Stimulated activated CD8-positive, alpha-beta memory T cell treated with anti-CD3 and anti-CD28 coated beads, Interleukin-15, amount 100 ng/mL, for 24 hours (primary cell): ENCODE results near the gene PTPRM.

Source experiments
- DNase-seq: peaks from one replicate; pipeline ENCODE4 v3.0.0-alpha.2; 2020; ENCODE audit warnings: low read depth

Gene PTPRM

GRCh38 chr18:7757175-7757574, 190.1 kb downstream of the PTPRM start:
- DNase-seq, result no peak

DNA sequence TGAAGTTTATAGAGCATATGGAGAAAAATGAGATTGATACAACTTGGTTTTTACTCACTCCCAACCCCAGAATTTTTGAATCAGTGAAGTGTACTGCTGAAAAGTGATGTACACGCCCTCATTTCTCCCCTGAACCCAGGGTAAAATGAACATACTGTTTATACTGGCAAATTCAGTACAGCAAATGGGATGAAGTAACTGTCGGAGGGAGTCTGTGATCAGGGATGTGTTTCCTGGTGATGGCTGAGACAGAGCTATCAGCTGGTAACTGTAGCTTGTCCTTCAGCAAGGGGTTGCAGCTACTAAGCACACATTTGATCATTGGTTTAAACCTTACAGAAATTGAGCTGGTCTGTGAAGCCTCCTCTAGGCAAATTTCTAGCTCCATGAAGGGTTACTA, 191.6 kb downstream of the PTPRM start:
- DNase-seq, result no peak

DNA sequence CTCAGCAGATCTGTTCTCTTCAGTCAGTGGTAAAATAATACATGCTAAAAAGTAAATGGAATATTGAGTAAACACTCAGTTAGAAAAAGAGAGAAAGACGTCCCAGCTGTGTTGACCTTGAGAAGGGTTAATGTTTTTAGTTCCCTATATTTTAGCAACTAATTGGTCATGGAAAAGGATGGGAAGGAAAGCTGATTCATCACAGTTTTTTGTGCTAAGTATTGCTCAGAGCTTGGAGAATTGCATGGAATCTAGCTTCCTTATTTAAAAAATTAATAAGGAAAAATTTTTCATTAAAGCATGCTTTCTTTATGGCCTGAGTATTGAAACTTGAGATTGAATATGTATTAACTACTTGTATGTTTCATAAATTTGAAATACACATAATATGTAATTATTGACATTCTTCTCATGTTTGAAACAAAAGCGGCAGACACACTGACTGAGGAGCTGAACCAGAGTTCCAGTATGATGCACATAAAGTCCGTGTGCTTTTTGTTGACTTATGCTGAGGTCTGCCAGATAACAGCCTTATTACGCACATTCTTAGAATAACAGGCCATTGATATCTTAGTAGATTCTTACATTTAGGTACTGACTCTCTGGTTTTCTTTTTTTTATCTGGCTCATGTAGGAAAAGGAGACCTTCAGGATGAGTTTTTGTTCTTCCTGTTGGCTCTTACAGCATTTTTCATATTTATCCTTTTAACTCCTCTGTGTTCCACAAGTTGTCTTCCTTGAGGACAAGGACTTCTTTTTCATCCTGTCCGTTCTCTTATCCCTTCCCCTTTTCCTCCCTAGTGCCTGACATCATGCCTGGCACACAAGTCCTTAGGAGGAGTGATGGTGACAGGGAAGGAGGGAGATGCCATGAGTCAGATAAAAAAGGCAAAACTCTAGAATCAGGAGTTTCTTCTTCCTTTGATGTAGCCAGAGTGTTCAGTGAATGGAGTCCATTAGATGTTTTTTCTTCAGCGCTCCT, 194.1 kb downstream of the PTPRM start:
- DNase-seq, result no peak

DNA sequence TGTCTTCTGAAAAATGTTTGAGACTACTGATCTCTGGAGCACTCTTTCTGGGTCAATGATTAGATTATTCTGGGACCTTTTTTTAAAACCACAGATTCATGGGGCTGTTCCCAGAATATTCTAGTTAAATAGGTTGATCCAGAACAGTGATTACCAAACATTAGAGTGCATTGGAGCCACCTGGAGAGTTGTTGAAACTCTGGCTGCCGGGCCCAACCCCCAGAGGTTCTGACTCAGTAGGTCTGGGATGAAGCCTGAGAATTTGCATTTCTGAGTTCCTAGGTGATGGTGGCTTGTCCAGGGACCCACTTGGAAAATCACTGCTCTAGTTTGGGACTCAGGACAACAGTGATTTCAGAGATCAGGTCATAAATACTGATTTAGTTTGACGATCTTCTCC, 197.3 kb downstream of the PTPRM start:
- no peak for DNase-seq

DNA sequence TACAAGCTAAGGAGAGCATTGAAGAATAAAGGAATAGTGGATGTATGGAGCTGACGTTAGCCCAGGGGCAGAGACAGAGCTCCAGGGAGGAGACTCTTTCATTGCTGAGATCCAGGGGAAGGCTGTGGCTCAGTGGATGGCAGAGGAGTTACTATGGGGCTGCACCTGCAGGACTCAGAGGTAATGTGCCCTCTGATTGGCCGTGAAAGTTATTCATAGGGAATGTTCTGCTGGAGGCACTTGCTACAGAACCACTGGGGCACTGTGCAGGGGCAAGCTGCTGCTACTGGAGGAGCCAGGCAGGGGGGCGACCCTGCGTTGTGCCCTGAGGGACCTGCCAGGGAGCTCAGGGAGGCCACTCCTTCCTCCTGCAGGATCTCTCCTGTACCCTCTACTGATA, 199.2 kb downstream of the PTPRM start:
- DNase-seq, result no peak

- DNase-seq, result no peak
These were observed 199.7 kb downstream of the PTPRM start for GRCh38 chr18:7766817-7767216.

- DNase-seq, result no peak
These were observed 203.8 kb downstream of the PTPRM start for GRCh38 chr18:7770908-7771307.

- DNase-seq, result no peak
These were observed 205.4 kb downstream of the PTPRM start for GRCh38 chr18:7772510-7772888.

DNA sequence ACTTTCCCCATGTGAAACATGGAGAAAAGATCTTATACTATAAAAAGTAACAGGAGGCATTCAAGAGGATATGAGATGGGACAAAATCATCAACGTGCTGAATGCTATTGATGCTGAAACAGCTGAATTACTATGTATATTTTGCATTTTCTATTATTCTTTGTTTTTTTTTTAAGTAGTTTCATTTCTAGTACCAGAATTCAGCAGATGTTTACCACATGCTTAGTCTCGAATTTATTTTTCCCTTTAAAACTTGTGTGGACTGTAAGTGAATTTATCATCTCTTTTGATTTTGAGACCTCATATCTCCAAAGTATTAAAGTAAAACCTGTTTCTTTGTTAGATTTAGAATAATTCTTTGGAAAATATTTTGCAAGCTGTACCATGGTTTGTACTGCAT, 205.8 kb downstream of the PTPRM start:
- DNase-seq, result no peak

DNA sequence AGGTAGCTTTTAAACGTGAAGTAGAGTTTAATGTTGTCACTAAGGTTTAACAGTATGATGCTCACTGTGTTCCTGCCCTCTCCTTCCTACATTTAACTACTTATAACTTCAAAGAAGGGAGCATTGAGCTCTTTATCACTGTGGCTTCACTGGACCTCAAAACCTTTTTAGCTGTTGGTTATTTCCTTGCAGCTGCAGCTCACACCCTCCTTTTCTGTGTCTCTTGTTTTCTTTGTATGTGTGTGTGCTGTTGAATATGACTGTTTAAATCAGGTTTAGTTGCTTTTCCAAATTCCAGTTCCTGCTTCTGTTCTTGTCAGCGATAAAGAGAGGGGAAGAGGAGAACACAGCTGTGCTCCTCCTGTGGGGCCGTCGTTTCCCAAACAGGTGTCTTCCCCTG, 208.0 kb downstream of the PTPRM start:
- DNase-seq, result no peak

DNA sequence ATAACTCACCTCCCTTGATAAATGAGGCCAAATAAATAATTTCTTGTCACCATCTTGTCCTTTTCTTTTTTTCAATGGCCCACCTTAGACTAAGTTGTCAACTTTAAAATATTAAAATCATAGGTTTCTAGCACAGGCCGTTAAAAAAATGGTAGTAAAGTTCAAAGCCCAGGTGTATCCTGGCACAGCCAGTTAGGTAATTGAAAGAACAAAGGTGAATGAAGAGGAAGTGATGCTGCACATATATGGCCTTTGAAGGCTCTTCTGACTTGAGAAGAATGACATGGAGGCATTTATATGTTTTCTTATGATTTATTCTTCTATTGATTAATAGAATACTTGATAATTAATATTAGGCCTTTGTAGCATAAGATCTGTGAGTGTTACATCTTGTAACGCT, 208.7 kb downstream of the PTPRM start:
- DNase-seq, result no peak

DNA sequence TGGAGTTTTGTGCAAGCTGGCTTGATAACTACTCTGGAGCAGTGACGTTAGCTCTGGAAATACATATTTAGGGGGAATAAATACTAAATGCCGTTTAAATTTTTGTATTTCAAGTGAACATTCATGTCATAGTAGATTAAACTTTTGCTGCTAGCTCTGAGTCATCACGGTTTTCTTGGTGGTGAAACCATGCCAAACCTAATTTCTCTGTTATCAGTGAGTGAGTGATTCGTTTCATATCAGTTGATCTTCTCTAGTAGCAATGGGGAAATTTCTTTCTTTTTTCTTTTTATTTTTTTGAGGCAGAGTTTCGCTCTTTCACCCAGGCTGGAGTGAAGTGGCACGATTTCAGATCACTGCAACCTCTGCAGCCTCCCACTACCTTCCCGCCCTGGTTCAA, 211.1 kb downstream of the PTPRM start:
- DNase-seq, result no peak

GRCh38 chr18:7779211-7779610, 212.1 kb downstream of the PTPRM start:
- DNase-seq, result no peak

DNA sequence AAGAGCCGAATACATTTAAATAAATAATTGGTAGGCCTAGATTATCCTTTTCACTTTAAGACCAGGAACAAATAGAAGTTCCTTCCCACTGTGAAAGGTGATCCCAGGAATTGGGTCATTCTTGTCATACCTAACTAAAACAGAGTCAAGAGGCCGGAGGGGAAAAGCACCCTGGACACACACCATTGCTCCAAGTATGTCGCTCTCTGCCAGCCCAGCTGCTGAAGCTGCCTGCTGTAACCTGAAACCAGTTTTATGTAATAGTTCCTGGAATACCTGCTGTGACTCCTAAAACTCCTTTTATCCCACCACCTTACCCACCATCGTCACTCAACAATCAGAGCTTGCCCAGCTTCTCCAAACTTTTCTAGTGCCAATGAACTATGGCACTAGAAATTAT, 217.1 kb downstream of the PTPRM start:
- DNase-seq, result no peak

DNA sequence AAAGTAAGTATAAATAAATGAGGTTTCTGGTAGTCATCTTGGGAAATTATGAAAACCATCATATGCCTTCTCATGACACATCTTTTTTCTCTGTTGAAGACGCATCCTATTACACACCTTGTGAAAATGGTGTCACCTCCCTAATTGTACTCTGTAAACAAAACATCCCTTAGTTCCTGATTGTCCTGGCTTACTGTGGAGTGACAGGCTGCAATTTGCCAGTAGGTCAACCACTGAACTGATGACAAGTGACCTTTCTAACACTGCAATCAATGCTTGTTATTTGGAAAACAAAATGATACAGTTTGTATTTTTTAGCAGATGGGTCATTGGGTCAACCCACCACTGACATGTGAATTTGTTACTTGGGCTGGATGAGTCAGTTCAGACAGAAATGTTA, 219.5 kb downstream of the PTPRM start:
- no peak for DNase-seq

GRCh38 chr18:7787339-7787738, 220.2 kb downstream of the PTPRM start:
- DNase-seq, result no peak

DNA sequence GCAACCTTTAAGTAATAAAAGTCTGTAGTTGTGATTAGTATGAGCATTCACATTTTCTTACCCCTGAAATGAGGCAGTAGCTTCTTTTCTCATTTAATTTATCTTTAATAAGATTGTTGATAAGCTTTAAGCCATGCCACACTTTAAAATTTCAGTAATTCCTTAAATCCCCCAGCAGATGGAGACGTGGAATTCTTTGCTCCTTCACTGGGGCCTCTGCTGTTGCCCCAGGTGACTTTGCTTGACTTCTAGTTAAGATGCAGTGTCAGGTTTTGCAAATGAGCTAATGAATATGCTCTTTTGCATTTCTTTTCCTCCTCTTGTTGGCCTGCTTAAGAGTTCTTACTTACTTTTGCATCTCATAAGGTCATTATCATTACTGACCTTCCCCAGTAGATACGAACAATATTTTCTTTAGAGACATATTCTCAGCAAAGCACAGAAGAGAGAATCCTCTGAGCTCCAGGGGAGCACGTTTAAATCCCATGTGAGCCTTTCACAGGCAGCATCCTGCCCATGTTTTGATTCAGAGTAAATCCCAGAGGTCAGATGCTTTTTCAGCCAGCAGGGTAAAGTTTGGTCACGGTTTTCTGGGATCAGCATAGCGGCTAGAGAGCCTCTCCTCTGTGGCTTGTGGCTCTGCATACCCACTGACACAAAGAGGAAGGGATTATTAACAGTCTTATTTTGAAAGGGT, 222.9 kb downstream of the PTPRM start:
- no peak for DNase-seq

DNA sequence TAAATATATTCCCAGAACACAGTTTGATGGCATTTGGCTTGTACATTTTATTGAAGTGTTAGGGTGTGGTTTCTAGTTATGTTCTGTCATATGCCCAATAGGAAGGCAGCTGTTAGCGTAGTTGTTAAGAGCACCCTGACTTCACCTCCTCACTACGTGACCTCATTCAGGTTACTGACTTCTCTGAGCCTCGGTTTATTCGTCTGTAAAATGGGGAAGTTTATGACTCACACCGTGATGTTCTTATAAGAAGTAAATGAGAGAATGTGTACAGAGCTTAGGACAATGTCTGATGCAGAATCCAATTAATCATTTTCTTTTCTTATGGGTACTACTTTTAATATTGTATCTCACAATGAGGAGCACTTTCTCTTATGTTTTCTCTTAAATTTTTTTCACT, 226.0 kb downstream of the PTPRM start:
- no peak for DNase-seq

DNA sequence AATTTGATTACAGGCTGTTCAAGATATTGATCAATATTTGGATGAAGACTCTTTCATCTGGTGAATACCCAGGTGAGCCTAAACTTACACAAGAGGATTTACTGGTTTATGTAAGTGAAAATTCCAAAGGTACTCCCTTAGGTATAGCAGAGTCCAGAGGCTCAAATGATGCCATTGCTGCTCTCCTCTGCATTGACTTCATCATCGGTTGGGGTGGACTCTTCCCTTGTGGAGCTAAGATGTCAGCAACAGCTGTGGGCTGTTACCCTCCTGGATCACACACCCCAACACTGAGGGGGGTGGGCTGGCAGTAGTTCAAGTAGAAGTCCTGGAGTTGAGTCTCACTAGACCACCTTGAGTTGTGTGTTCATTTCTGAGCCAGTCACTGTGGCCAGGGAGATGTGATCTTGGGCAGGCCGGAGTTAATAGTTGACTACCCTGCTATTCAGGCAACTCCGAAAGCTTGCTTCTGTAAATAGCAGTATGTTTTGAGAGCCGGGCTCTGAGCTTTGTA, 236.9 kb downstream of the PTPRM start:
- DNase-seq, result no peak

DNA sequence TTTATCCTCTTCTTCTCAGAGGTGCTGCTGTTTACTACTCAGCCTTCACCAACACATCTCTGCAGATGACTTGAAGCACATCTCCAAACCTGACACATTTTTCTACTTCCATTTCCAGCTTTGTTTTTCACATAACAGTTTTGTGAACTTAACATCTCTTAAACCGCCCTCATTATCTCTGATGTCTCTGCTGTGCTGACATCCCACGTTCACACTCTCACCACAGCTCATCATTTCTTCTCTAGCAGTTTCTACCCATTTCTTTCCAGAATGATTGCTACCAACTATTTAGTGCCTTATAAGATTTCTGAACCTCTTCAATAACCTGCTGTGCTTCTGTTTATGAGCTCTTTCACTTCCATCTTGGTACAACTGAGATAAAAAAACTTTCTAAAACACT, 238.0 kb downstream of the PTPRM start:
- no peak for DNase-seq

DNA sequence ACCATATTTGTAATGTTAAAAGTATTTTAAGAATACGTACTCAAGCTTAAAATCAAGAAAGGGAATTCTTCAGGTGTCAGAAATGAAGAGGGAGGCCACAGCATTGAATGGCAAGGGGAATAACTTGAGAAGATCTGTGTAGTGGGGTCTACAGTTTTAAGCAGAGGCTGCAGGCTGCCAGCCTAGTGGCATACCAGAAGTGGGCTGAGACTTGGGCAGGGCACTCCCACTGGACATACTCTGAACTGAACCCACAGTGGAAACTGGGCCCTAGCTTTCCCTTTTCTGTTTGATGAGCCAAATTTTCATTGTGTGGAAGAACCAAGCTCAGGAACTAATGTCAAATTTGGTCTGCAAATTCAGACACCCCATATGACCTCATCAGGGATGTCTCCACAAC, 238.8 kb downstream of the PTPRM start:
- no peak for DNase-seq

GRCh38 chr18:7807936-7808453, 240.9 kb downstream of the PTPRM start:
- no peak for DNase-seq

DNA sequence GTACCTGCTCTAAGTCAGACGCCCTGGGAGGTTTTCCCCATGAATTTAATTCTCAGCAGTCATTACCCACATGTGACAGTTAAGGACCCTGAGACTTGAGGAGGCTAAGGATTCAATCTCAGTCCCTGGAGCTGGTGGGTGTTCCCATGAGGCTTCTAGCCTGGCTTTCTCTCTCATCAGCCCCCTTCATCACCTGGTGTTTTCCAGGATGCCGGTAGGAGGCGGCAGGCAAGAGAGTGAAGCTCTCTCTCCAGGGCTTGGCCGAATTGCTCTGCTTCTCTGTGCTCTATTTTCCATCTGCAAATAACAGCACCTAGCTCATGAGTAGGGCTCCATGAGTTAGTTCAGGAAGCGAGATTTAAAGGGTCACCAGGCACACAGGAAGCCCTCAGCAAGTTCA, 241.9 kb downstream of the PTPRM start:
- DNase-seq, result no peak
